ENCODE results near the gene RNU6-9. TPM values are rescaled to one million over a fixed set of nuclear protein-coding genes. Genes with fewer than 3 reads are reported as not detected.
A peak's percentile ranks its signal among the peaks of the same experiment; 100 is the strongest.

Gene RNU6-9
- total and polyA plus RNA-seq, 2 of the 13 experiments (the other 11 are each of a cell fraction or from before 2014, with no cell fraction given): under 0.01 TPM; not detected in 1

DNA sequence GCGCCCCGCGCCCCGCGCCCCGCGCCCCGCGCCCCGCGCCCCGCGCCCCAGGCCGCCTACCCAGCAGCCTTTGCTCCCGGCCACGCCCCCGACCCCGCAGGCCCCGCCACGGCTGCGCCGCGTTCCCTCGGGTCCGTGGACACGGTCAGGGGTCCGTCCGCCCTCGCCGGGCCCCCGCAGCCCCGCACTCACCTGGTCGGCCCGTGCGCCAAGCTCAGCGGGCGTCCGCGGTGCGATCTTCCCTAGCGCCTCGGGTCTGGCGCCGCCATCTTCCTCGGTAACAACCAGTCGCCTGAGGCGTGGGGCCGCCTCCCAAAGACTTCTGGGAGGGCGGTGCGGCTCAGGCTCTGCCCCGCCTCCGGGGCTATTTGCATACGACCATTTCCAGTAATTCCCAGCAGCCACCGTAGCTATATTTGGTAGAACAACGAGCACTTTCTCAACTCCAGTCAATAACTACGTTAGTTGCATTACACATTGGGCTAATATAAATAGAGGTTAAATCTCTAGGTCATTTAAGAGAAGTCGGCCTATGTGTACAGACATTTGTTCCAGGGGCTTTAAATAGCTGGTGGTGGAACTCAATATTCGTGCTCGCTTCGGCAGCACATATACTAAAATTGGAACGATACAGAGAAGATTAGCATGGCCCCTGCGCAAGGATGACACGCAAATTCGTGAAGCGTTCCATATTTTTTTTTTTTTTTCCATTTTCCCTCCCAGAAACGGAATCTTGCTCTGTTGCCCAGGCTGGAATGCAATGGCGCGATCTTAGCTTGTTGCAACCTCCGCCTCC is at the start of gene RNU6-9, which contains the start of gene MED16 (continued):
- TF ChIP-seq, protein P1, sequence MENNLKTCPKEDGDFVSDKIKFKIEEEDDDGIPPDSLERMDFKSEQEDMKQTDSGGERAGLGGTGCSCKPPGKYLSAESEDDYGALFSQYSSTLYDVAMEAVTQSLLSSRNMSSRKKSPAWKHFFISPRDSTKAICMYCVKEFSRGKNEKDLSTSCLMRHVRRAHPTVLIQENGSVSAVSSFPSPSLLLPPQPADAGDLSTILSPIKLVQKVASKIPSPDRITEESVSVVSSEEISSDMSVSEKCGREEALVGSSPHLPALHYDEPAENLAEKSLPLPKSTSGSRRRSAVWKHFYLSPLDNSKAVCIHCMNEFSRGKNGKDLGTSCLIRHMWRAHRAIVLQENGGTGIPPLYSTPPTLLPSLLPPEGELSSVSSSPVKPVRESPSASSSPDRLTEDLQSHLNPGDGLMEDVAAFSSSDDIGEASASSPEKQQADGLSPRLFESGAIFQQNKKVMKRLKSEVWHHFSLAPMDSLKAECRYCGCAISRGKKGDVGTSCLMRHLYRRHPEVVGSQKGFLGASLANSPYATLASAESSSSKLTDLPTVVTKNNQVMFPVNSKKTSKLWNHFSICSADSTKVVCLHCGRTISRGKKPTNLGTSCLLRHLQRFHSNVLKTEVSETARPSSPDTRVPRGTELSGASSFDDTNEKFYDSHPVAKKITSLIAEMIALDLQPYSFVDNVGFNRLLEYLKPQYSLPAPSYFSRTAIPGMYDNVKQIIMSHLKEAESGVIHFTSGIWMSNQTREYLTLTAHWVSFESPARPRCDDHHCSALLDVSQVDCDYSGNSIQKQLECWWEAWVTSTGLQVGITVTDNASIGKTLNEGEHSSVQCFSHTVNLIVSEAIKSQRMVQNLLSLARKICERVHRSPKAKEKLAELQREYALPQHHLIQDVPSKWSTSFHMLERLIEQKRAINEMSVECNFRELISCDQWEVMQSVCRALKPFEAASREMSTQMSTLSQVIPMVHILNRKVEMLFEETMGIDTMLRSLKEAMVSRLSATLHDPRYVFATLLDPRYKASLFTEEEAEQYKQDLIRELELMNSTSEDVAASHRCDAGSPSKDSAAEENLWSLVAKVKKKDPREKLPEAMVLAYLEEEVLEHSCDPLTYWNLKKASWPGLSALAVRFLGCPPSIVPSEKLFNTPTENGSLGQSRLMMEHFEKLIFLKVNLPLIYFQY (CRISPR knock-in tag; IDR thresholded peaks at IDR 0.05; ENCODE audit: borderline replicate concordance): peak; percentile 66; the same call in 1 of the 2 replicates
- no peak for TF ChIP-seq ZFP41 (CRISPR knock-in tag; IDR thresholded peaks at IDR 0.05; ENCODE audit: borderline replicate concordance)
- TF ChIP-seq LCORL (IDR thresholded peaks at IDR 0.05): no peak
- no peak for TF ChIP-seq LCORL (CRISPR knock-in tag; IDR thresholded peaks at IDR 0.05)
- TF ChIP-seq, protein P2, sequence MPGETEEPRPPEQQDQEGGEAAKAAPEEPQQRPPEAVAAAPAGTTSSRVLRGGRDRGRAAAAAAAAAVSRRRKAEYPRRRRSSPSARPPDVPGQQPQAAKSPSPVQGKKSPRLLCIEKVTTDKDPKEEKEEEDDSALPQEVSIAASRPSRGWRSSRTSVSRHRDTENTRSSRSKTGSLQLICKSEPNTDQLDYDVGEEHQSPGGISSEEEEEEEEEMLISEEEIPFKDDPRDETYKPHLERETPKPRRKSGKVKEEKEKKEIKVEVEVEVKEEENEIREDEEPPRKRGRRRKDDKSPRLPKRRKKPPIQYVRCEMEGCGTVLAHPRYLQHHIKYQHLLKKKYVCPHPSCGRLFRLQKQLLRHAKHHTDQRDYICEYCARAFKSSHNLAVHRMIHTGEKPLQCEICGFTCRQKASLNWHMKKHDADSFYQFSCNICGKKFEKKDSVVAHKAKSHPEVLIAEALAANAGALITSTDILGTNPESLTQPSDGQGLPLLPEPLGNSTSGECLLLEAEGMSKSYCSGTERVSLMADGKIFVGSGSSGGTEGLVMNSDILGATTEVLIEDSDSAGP (CRISPR knock-in tag; IDR thresholded peaks at IDR 0.05; ENCODE audit: borderline replicate concordance): peak; percentile 64; the same call in 1 of the 2 replicates
- TF ChIP-seq MAZ (IDR thresholded peaks at IDR 0.05; ENCODE audit: borderline replicate concordance, low read depth, low read length): peak; percentile 16; the same call in 1 of the 2 replicates
- TF ChIP-seq MAZ (CRISPR knock-in tag; IDR thresholded peaks at IDR 0.05; ENCODE audit: low read depth): peak; percentile 68
- TF ChIP-seq, protein P3, sequence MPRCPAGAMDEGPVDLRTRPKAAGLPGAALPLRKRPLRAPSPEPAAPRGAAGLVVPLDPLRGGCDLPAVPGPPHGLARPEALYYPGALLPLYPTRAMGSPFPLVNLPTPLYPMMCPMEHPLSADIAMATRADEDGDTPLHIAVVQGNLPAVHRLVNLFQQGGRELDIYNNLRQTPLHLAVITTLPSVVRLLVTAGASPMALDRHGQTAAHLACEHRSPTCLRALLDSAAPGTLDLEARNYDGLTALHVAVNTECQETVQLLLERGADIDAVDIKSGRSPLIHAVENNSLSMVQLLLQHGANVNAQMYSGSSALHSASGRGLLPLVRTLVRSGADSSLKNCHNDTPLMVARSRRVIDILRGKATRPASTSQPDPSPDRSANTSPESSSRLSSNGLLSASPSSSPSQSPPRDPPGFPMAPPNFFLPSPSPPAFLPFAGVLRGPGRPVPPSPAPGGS (CRISPR knock-in tag; IDR thresholded peaks at IDR 0.05): 0 out of 2 replicates have a peak, but pooled peaks have one; percentile 26
- peak; percentile 73; the same call in 1 of the 2 replicates for TF ChIP-seq KLF12 (CRISPR knock-in tag; IDR thresholded peaks at IDR 0.05; ENCODE audit: borderline replicate concordance)
- 0 out of 2 replicates have a peak, but pooled peaks have one; percentile 57 for TF ChIP-seq ZNF235 (CRISPR knock-in tag; IDR thresholded peaks at IDR 0.05; ENCODE audit: borderline replicate concordance)
- peak; percentile 71 for TF ChIP-seq ATF1 (CRISPR knock-in tag; IDR thresholded peaks at IDR 0.05)
- TF ChIP-seq MED1 (CRISPR knock-in tag; IDR thresholded peaks at IDR 0.05): peak; percentile 42; the same call in 1 of the 2 replicates
- no peak for TF ChIP-seq ZNF552 (CRISPR knock-in tag; IDR thresholded peaks at IDR 0.05; ENCODE audit: borderline replicate concordance)
- TF ChIP-seq ELF3 (CRISPR knock-in tag; IDR thresholded peaks at IDR 0.05): 0 out of 2 replicates have a peak, but pooled peaks have one; percentile 43
- TF ChIP-seq, protein P4, sequence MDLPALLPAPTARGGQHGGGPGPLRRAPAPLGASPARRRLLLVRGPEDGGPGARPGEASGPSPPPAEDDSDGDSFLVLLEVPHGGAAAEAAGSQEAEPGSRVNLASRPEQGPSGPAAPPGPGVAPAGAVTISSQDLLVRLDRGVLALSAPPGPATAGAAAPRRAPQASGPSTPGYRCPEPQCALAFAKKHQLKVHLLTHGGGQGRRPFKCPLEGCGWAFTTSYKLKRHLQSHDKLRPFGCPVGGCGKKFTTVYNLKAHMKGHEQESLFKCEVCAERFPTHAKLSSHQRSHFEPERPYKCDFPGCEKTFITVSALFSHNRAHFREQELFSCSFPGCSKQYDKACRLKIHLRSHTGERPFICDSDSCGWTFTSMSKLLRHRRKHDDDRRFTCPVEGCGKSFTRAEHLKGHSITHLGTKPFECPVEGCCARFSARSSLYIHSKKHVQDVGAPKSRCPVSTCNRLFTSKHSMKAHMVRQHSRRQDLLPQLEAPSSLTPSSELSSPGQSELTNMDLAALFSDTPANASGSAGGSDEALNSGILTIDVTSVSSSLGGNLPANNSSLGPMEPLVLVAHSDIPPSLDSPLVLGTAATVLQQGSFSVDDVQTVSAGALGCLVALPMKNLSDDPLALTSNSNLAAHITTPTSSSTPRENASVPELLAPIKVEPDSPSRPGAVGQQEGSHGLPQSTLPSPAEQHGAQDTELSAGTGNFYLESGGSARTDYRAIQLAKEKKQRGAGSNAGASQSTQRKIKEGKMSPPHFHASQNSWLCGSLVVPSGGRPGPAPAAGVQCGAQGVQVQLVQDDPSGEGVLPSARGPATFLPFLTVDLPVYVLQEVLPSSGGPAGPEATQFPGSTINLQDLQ (CRISPR knock-in tag; IDR thresholded peaks at IDR 0.05): peak; percentile 71; the same call in 1 of the 2 replicates
- peak; percentile 40; the same call in 1 of the 2 replicates for TF ChIP-seq RXRB (CRISPR knock-in tag; IDR thresholded peaks at IDR 0.05; ENCODE audit: borderline replicate concordance)
- TF ChIP-seq, protein P5, sequence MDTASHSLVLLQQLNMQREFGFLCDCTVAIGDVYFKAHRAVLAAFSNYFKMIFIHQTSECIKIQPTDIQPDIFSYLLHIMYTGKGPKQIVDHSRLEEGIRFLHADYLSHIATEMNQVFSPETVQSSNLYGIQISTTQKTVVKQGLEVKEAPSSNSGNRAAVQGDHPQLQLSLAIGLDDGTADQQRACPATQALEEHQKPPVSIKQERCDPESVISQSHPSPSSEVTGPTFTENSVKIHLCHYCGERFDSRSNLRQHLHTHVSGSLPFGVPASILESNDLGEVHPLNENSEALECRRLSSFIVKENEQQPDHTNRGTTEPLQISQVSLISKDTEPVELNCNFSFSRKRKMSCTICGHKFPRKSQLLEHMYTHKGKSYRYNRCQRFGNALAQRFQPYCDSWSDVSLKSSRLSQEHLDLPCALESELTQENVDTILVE (CRISPR knock-in tag; IDR thresholded peaks at IDR 0.05): peak; percentile 78; the same call in 1 of the 2 replicates
- TF ChIP-seq CEBPG (CRISPR knock-in tag; IDR thresholded peaks at IDR 0.05): no peak

Data from HepG2 (cell line).